Measurements from ENCODE around the gene RPTOR.
A peak's percentile ranks its signal among the peaks of the same experiment; 100 is the strongest.
"Not testable (repeated sequence)": the region's sequence is repeated elsewhere in the genome, so short reads cannot be mapped to it uniquely, and the experiment has no call there.

RPTOR gene

DNA sequence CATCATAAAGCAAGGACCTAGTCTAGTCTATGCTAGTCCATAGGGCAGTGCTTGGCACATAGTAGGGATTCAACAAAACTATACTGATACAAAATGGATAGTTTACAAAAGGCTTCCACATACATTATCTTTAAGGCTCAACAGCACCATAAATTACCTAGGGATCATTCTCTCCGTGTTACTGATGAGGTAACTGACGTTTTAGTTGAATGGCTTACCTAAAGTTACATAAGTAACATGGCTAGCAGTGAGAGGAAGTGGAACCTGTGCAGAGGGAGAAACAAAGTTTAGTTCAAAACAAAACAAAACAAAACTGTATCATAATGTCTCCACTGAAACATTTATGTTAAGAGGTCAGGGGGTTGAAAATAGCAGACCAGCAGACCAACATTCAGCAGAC lies 7.9 kb downstream of the RPTOR start:
- DNase-seq = no peak

DNA sequence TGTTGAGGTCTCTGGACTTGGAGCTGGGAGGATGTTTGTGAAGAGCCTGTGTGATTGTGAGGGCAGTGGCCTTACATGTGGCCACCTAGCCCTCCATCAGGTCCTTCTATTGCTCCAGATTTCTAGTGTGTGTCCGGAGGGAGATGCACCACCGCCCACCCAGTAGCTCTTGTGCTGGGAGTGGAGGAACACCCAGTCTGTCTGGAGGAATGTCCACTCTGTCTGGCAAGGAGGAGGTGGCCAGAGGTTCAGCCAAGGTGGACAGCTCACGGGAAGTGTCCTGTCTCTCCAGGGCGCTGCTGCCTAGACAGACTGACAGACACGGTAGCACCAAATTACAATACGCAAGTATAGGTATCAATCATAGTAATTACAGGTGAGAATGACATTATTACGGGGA lies 10.6 kb downstream of the RPTOR start:
- no peak for DNase-seq

DNA sequence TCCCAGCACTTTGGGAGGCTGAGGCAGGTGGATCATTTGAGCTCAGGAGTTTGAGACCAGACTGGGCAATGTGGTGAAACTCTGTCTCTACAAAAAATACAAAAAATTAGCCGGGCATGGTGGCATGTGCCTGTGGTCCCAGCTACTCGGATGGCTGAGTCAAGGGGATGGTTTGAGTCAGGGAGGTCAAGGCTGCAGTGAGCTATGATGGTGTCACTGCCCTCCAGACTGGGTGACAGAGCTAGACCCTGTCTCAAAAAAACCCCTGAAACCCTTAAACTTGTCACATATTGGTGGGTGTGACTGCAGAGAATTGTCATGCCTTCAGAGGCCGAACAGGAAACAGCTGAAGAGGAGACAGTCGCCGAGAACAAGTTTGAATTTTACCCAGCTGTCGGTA lies 13.4 kb downstream of the RPTOR start:
- no peak for DNase-seq

DNA sequence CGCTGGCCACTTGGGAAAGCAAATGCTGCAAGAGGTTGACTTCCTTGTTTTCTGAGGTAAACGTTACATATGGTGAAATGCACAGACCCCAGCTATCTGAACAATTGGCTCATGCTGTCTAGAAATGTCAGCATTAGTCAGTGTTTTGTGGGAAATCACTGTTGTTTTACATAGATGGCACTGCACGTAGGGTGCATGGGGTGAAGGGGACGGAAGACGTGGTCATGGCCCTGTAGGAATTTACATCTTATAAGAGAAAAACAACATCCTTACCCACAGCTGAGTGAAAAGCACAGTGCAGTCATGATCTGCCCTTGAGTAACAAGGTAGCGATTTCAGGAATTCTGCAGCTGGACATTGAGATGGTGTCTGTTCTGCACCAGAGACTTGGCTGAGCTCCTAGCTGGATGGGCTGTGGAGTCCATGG lies 15.2 kb downstream of the RPTOR start:
- DNase-seq = no peak

DNA sequence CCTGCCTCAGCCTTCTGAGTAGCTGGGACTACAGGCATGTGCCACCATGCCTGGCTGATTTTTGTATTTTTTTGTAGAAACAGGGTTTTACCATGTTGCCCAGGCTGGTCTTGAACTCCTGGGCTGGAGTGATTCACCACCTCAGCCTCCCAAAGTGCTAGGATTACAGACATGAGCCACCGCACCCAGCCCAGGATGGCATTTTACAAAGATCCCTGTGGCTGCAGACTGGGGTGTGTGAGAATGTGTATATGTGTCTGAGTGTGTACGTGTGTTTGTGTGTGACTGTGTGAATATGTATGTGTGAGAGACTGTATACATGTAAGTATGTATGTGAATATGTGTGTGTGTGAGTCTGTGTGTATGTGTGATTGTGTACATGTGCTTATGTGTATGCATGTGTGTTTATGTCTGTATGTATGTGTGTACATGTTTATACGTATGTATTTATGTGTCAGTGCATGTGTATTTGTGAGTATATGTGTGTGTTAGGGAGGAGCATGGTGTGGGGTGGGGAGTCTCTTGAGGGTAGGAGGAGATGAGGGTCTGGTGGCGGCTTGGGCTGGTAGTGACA lies 17.0 kb downstream of the RPTOR start:
- no peak for DNase-seq

DNA sequence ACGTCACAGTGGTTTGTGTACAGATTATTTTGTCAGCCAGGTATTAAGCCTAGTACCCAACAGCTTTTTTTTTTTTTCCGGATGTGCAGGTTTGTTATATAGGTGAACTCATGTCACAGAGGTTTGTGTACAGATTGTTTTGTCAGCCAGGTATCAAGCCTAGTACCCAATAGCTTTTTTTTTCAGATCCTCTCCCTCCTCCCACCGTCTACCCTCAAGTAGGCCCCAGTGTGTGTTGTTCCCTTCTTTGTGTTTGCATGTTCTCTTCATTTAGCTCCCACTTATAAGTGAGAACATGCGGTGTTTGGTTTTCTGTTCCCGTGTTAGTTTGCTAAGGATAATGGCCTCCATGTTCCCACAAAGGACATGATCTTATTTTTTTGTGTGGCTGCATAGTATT lies 19.9 kb downstream of the RPTOR start:
- no peak for DNase-seq

DNA sequence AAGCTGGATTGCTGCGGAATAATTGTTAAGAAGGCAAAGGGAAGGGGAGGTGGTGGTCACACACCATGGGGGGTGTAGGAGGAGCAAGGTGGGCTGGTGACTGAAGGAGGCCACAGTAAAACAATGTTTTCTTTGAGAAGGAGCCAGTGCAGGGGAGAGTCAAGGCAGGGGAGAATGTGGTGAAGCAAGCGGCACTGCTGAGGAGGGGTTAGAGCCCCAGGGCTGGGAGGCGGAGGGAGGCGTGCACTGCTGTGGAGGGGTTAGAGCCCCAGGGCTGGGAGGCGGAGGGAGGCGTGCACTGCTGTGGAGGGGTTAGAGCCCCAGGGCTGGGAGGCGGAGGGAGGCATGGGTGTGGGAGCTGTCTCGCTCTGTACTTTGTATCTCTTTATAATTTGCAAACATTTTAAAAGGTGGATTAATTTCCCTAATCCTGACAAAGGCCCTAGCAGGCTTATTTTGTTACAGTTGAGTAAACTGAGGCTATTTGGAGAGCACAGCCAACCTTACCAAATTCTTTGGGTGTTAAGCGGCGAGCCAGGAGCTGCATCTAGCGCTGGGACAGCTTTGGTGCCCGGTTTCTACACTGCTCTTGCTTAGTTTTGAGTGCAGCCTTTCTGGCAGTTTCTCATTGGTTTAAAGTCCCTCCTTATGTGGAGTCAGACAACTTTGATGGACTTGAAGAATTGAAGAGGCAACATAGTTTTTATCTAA lies 20.9 kb downstream of the RPTOR start:
- no peak for DNase-seq

DNA sequence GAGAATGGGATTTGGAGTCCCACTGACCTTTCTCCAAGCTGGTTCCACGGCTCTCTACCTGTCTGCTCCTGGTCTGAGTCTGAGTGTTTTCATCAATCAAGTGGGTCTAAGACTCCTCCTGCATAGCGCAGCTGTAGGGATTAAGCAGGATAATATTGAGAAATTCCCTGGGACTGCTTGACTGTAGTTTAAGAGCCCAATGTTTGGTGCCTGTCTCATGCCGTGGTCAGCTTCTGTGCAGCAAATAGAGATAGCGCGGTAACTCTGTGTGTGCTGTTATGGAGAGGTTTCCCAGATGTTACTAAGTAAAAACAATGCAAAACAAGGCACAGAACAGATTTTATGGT lies 21.4 kb downstream of the RPTOR start:
- DNase-seq = no peak

DNA sequence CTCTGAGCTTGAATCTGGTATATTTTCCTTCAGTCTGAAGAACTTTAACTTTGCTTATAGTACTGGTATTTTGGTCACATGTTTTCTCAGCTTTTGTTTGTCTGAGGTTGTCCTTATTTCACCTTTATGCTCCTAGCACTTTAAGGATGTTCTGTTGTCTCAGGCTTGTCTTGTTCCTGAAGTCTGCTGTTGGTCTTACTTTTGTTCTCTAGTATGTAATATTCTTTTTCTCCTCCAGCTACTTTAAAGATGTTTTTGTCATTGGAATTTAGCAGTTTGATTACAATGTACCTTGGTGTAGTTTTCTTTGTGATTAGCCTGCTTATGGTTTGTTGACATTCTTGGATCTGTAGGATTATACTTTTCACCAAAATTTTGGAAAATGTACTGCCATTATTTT lies 23.6 kb downstream of the RPTOR start:
- DNase-seq = no peak

DNA sequence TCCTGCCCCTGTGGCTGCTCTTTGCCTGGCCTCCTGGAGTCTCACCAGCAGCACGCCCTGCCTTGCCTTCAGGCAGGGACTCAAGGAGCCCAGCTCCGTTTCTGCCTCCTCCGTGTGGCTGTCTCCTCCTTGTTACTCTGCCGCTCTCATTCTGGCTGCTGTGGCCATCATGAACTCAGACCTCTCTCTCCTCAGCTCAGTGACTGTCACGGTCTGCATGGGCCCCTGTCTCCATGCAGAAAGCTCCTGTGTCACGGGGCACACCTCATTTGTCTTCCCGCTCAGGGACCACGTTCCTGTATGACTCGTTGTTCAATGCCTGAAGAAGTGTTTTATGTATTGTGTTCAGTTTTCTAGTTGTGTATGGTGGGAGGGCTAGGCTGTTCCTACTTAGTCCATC lies 25.3 kb downstream of the RPTOR start:
- DNase-seq = no peak

DNA sequence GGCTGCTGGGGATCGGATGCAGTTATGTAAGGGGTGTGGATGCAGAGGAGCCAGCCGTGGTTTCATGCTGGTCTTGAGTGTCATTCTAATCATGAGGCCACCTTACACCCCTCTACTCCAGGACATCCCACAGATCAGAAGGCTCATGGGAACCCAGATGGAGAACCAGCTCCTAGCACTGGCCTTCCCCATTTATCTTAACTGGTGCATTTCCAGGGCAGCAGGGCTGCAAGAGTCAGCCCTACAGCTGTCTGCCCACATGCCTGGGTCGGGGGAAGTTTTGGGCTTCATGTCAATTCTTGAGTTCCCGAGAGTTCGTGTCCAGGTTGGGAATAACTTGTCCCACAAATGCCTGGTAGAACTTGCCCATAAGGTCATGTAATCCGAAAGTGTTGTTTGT lies 29.1 kb downstream of the RPTOR start:
- no peak for DNase-seq

DNA sequence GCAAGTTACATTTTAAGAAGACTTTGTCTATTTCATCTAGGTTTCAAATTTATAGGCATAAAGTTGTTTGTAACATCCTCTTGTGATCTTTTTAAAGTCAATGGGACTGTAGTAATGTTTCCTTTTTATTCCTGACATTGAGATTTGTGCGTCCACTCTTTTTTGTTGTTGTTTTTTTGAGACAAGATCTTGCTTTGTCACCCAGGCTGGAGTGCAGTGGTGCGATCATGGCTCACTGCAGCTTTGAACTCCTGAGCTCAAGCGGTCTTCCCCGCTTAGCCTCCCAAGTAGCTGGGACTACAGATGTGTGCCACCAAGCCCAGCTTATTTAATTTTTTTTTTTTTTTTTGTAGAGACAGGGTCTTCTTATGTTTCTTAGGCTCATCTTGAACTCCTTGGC lies 29.9 kb downstream of the RPTOR start:
- no peak for DNase-seq

DNA sequence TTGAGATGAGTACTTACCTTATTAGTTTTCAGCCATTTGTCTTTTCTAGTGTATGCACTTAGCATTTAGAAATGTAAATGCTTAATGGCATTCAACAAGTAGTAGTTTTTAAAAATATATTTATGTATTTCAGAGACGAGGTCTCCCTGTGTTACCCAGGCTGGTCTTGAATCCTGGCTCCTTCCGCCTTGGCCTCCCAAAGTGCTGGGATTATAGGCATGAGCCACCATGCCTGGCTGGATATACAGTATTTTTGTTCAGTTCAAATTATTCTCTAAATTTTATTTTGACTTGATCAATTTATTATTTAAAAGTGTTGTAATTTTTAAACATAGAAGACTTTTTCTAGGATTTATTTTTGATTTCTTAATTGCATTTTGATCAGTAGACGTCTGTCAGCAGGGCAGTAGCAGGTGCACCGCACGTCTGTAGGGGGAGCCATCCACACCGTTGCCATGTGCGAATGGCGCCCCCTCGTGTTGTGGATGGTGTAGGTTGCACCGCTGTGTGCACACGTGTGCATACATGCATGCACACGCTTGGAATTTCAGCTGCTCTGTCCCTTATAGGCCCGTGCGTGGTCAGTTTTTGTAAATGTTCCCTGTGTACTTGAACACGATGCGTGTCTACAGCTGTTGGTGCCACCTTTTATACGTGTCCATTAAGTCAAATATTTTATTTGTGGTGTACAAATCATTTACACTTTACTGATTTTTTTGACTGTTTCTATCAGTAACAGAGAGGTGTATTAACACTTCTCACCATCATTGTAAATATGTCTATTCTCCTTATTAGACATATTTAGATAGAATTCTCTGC lies 30.6 kb downstream of the RPTOR start:
- peak; percentile 58 for DNase-seq

DNA sequence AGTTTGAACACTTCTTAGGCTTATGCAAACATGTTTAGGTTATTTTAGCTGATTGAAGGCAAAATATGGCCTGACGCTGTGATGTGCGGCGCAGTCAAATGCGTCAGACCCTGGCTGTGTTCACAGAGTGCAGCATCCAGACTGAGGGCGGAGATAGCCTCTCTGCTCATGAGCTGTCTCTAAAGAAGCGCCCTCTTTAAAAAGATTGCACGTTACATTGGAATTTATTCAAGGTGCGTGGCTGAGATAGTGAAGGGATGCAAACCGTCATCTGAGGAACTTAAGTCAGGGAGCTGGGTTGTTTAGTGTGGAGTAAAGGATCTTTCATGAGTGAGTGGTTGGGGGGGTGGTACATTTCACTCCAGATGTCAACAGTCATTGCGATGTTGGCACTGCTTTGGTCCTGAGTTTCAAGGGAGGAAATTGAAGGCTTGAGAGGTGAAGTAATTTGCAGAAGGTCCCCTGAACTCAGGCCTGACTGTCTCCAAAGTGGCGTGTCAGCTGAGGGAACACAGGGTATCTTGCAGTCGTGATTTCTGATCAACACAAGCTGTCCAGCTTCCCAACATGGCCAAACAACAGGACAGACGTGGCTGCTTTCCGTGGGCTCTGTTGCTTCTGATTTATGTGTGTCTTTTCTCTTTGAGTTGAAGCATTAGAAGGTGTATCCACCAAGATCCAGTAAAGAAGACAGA lies 33.4 kb downstream of the RPTOR start:
- DNase-seq = no peak

DNA sequence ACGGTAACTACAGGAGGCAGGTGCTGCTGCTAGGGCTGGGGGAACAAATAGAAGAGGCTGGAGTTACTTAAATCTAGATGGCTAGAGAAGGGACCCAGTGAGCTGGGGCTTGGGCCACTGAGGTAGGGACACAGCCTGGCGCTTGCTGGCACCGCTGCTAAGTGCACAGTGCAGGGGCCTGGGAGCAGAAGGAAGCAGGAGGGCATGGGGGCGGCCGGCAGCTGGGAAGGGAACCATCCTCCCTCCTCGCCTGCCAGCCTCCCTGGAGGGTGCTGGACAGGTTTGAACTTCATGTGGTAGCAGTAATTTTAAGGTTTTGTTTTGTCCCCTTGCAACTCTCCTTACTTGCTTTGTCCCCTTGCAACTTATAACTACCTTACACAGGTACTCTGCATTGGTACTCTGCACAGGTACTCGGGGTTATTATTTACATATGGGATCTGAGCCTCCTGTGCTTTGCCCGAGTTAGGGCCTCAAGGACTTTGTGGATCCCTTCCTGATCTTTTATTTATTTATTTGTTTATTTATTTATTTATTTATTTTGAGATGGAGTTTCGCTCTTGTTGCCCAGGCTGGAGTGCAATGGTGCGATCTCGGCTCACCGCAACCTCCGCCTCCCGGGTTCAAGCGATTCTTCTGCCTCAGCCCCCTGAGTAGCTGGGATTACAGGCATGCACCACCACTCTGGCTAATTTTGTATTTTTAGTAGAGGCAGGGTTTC lies 34.2 kb downstream of the RPTOR start:
- DNase-seq = not testable (repeated sequence)

DNA sequence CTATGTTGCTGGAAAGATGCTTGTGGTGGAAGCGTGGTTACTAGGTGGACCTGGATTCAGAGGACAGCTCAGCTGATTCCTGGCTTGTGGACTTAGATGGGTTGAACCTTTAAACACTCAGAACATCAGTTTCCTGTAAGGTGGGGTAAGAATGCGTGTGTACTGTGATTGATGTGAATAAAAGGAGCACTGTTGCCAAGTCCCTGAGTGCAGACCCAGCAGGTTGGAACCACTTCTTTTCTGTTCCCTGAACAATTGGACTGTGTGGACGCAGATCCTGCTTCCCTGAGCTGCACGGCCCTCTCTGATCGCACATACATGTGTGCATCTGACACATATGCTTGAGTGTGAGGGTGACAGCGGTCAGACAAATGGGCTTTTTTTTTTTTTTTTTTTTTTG lies 37.5 kb downstream of the RPTOR start:
- DNase-seq = no peak

DNA sequence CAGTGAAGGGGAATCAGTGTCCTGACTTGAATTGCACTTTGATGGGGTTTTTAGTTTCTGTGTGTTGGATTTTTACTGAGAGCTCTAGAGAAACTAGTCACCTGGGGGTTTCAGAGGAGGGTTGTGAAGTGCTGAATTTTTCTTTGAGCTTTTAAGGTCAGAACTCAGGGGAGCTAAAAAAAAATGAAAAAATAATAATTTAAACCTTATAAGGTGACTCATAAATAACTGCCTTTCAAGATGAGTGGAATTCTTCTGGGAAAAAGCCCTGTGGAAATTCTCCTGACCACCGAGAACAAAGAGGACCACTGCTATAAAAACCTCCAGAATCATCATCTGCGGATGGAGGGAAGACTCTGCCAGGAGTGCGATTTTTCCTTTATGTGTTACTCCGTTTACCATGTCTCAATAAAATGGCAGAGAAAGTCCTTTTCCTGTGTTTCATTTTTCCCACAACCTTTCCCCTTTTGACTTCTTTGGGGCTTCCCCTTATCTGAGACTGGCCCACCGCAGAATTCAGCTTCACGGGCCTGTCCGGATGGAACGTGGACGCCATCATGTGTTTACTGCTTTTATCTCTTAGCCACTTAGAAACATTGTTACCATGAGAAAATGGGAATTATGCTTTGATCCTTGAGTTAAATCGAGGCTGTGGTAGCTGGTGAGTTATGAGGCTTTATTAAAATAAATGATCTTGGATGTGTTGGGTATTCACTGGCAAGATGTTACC lies 39.7 kb downstream of the RPTOR start:
- DNase-seq = no peak

DNA sequence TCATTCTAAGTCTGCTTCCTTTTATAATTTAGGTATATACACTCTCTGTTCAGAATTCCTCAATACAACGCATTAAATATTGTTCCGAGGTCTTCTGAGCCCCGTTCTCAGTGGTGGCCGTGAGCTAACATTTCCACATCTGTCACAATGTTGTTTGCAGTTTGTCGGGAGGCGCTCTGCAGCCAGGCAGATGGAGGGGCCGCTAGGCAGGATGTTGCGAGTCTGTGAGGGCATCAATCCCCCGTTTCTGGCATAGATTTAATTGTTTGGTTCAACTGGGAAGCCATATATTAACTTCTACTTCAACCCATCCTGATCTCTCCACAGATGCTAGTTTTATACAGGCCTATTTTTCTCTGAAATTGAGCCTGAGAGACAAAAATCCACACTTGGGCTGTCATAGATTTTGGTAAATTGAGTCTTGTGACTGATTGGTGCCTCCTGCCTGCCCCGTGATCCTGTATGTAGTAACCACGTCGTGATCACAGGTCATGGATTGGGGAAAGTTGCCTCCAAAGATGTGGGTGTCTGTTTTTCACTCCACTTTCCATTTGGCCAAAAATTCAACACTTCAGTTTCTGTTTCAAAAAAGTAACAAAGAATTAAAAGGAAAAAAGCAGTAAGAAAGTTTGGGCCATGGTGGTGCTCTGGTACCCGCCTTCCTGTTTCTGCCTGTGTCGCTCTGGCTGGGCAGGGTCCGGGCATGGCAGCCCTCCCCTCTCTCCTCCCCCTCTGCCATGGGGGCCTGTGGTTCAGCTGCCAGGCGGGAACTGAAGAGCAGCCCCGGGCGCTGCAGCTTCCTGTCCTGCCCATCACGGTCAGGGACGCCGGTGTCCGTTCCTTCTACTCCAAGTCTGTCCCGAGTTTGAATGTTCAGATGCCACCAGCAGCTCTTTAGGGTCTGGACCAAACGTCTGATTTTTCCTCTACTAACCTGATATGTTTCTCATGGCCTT lies 41.5 kb downstream of the RPTOR start:
- DNase-seq = no peak

DNA sequence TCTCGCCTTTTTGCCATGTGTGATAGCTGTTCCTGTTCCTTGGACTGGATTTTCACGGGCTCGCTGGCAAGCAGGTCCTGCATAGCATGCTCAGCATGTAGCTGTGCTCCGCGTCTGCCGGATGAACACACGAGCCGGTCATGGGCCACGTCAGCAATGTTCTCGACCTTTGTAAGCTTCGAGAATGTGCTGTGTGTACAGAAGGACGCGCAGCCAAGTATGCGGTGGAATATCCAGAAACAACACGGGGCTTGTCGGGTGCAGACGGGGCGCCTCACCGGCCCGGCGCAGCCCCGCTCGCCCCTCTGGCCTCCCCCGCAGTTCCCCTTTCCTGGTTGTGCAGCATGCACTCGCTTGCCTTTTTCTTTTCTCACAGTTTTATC lies 42.2 kb downstream of the RPTOR start:
- DNase-seq = no peak

DNA sequence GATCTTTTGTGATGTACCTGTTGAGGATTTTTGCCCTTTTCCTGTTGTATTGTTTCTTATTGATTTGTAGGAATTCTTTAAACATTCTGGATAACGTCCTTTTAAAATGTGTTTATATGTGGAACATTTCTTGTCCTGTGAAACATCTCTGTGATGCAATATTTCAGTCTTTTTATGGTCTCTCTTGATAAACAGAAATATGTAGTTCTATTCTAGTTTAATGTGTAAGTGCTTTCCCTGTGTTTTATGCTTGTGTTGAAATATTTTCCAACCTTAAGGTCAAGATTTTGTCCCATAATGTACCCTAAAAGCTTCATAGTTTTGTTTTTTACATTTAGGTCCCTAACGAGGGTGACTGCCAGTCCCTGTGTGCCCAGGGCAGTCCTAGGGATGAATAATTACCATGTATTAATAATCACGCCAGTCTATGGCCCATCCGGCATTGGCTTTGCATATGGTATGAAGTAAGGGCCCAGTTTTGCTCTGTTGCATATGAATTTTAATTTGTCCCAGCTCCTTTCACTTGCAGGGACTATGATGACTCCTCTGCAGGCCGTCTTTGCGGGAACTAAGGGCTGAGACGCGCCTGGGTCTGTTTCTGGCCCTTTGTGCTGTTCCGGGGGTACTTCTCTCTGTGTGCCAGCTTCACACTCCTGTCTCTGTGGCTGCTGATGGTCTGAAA lies 44.2 kb downstream of the RPTOR start:
- no peak for DNase-seq

DNA sequence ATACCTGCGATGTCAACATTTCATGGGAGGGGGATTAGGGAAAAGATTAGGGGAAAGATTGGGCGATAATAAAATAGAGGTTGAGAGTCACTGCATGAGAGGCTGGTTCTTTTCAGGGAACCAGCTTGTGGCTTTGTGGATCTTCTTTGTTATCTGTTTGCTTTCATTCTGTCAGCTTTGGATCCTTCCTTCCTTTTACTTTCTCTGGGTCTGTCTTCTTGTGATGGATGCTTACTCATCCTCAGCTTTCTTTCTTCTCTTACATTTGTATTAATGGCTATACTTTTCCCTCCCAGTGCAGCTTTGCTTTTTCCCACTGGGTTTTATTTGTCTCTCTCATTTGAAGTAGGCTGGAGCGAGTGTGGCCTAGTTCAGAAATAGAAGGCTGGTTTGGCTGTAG lies 47.1 kb downstream of the RPTOR start:
- DNase-seq = no peak

Measured in NCI-H1417 treated with DMSO at 0.1 percent for 48 hours (cell line).